ENCODE data around the gene ABCC4. TPM values are rescaled to one million over a fixed set of nuclear protein-coding genes. Genes with fewer than 3 reads are reported as not detected.

Gene ABCC4
- total RNA-seq, 1 experiment from 2014 or later: 26.3 TPM

DNA sequence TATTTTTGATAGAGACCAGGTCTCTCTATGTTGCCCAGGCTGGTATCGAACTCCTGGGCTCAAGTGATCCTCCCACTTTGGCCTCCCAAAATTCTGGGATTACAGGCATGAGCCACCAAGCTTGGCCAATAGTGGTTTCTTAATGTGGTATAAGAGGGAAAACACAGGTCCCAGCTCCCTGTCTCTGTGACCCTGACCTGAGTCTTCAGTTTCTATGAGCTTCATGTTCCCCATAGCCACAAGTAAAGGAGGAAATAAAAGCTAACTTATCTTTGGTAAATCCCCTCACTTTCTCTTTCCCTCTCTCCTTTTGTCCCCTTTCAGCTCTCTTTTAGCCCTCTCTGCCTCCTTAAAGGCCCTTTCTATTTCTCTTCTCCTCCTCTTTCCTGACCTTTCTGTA is 50.3 kb downstream of the ABCC4 start:
- BruUV-seq (replicated peaks): no TSS peak
- CTCF ChIA-PET: no interaction called here

DNA sequence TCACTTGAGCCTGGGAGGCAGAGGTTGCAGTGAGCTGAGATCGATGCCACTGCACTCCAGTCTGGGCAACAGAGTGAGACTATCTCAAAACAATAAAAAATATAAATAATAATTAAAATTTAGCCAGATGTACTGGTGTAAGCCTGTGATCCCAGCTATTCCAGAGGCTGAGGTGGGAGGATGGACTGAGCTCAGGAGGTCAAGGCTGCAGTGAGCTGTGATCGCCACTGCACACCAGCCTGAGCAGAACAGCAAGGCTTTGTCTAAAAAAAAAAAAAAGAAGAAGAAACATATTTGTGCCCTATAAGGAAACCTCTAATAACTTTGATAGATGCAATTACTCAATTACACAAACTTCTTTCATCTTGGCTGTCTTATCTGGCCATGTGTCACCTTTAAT is 52.3 kb downstream of the ABCC4 start:
- DNase-seq (ENCODE audit: low read depth, low spot score): no peak
- Histone ChIP-seq H3K4me2 (ENCODE audit: low read length) (no peak overlapping the region), H3K9ac (ENCODE audit: low read length) (no peak overlapping the region), H3K36me3 (ENCODE audit: control insufficient read depth in 1 of 2, insufficient read depth in 2 of 2, low read length in 2 of 2) (no peaks in the 10 kb centered on the region; a peak in 1 of 4 replicates), H3K4me1 (ENCODE audit: control insufficient read depth in 1 of 2, insufficient read depth in 2 of 2, low read length in 2 of 2) (peaks cover 30 to 34% of the 10 kb centered on the region in 2 experiments), H4K20me1 (ENCODE audit: insufficient read depth) (no peaks in the 10 kb centered on the region), H3K9me2 (ENCODE audit: insufficient read depth) (no peaks in the 10 kb centered on the region), H3K79me2 (ENCODE audit: insufficient read depth, low read length) (peaks cover 35% of the 10 kb centered on the region), H3K9me3 (ENCODE audit: control insufficient read depth in 1 of 2, insufficient read depth in 1 of 2, low read depth in 1 of 2, low read length in 2 of 2) (no peaks in the 10 kb centered on the region), H2AFZ (ENCODE audit: low read depth, low read length, poor library complexity, severe bottlenecking) (no peak overlapping the region), H3K27me3 (ENCODE audit: insufficient read depth, low read length) (no peaks in the 10 kb centered on the region), H3K4me3 (replicated peaks in 1 of 2; ENCODE audit: low read depth in 1 of 2, low read length in 2 of 2) (no peak overlapping the region), H3K27ac (ENCODE audit: low read depth, low read length) (no peak overlapping the region)
- CTCF ChIA-PET: no interaction called here
- intact Hi-C loops (cut with micrococcal nuclease): no loop called here
- no TSS peak for BruUV-seq (replicated peaks)
- RAD21 ChIA-PET (ENCODE audit: low non-redundant PET in 1 of 2, low total read pairs in 2 of 2, uncharacterized antibody in 2 of 2, unreplicated experiment in 2 of 2): no interaction called here
- no peak for ATAC-seq
- POLR2A ChIA-PET: no interaction called here
- TF ChIP-seq SP1 (IDR thresholded peaks at IDR 0.05; ENCODE audit: low read depth) (no peak), EZH2phosphoT487 (IDR thresholded peaks at IDR 0.05; ENCODE audit: borderline replicate concordance) (no peak), TCF7L2 (IDR thresholded peaks at IDR 0.05; ENCODE audit: borderline replicate concordance, extremely low read depth, insufficient read depth, insufficient read length) (no peak), ZNF274 (IDR thresholded peaks at IDR 0.05; ENCODE audit: low read depth, low read length) (no peak), CBX3 (IDR thresholded peaks at IDR 0.05; ENCODE audit: low read depth) (no peak), POLR2A (IDR thresholded peaks at IDR 0.05; ENCODE audit: borderline replicate concordance, extremely low read depth, insufficient read depth, insufficient read length) (no peak), RAD21 (IDR thresholded peaks at IDR 0.05; ENCODE audit: low read depth) (no peak), ZFX (IDR thresholded peaks at IDR 0.05) (no peak), FOSL1 (IDR thresholded peaks at IDR 0.05; ENCODE audit: low read depth) (no peak), ELF1 (IDR thresholded peaks at IDR 0.05; ENCODE audit: borderline replicate concordance, low read depth) (no peak)
- TF ChIP-seq, protein P1, sequence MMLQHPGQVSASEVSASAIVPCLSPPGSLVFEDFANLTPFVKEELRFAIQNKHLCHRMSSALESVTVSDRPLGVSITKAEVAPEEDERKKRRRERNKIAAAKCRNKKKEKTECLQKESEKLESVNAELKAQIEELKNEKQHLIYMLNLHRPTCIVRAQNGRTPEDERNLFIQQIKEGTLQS (IDR thresholded peaks at IDR 0.05): no peak
- TF ChIP-seq, protein P2, sequence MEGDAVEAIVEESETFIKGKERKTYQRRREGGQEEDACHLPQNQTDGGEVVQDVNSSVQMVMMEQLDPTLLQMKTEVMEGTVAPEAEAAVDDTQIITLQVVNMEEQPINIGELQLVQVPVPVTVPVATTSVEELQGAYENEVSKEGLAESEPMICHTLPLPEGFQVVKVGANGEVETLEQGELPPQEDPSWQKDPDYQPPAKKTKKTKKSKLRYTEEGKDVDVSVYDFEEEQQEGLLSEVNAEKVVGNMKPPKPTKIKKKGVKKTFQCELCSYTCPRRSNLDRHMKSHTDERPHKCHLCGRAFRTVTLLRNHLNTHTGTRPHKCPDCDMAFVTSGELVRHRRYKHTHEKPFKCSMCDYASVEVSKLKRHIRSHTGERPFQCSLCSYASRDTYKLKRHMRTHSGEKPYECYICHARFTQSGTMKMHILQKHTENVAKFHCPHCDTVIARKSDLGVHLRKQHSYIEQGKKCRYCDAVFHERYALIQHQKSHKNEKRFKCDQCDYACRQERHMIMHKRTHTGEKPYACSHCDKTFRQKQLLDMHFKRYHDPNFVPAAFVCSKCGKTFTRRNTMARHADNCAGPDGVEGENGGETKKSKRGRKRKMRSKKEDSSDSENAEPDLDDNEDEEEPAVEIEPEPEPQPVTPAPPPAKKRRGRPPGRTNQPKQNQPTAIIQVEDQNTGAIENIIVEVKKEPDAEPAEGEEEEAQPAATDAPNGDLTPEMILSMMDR (IDR thresholded peaks at IDR 0.05 in 2 of 3, conservative IDR thresholded peaks at IDR 0.05 in 1 of 3; ENCODE audit: borderline replicate concordance in 1 of 3, insufficient read depth in 1 of 3, low read depth in 2 of 3, low read length in 2 of 3): no peak
- TF ChIP-seq, protein P3, sequence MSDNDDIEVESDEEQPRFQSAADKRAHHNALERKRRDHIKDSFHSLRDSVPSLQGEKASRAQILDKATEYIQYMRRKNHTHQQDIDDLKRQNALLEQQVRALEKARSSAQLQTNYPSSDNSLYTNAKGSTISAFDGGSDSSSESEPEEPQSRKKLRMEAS (IDR thresholded peaks at IDR 0.05): no peak

More for the DNA sequence above, 50.3 kb downstream of the ABCC4 start:
- Histone ChIP-seq H3K79me2 (ENCODE audit: insufficient read depth, low read length) (peaks cover 53% of the 10 kb centered on the region), H3K4me1 (ENCODE audit: control insufficient read depth in 1 of 2, insufficient read depth in 2 of 2, low read length in 2 of 2) (peaks cover 50 to 51% of the 10 kb centered on the region in 2 experiments), H3K9me3 (ENCODE audit: control insufficient read depth in 1 of 2, insufficient read depth in 1 of 2, low read depth in 1 of 2, low read length in 2 of 2) (no peaks in the 10 kb centered on the region), H3K36me3 (ENCODE audit: control insufficient read depth in 1 of 2, insufficient read depth in 2 of 2, low read length in 2 of 2) (no peaks in the 10 kb centered on the region; a peak in 1 of 4 replicates), H2AFZ (ENCODE audit: low read depth, low read length, poor library complexity, severe bottlenecking) (no peak overlapping the region), H3K9ac (ENCODE audit: low read length) (no peak overlapping the region), H3K9me2 (ENCODE audit: insufficient read depth) (no peaks in the 10 kb centered on the region), H3K4me2 (ENCODE audit: low read length) (no peak overlapping the region), H3K27ac (ENCODE audit: low read depth, low read length) (no peak overlapping the region), H4K20me1 (ENCODE audit: insufficient read depth) (no peaks in the 10 kb centered on the region), H3K27me3 (ENCODE audit: insufficient read depth, low read length) (no peaks in the 10 kb centered on the region), H3K4me3 (replicated peaks in 1 of 2; ENCODE audit: low read depth in 1 of 2, low read length in 2 of 2) (no peak overlapping the region)
- intact Hi-C loops (cut with micrococcal nuclease): no loop called here
- ATAC-seq (no peak), DNase-seq (ENCODE audit: low read depth, low spot score) (no peak)
- ChIA-PET RAD21 (ENCODE audit: low non-redundant PET in 1 of 2, low total read pairs in 2 of 2, uncharacterized antibody in 2 of 2, unreplicated experiment in 2 of 2) (no interaction called here), POLR2A (interaction anchor here (1.0 kb wide), 1 partner anchor 175 kb away, joined by 5 read pairs; no protein-coding TSS in a partner anchor)
- TF ChIP-seq FOSL1 (IDR thresholded peaks at IDR 0.05; ENCODE audit: low read depth): no peak
- TF ChIP-seq SIN3A (IDR thresholded peaks at IDR 0.05; ENCODE audit: low read depth): no peak
- no peak for TF ChIP-seq TCF7L2 (IDR thresholded peaks at IDR 0.05; ENCODE audit: borderline replicate concordance, extremely low read depth, insufficient read depth, insufficient read length)
- TF ChIP-seq SP1 (IDR thresholded peaks at IDR 0.05; ENCODE audit: low read depth): no peak
- no peak for TF ChIP-seq YY1 (IDR thresholded peaks at IDR 0.05; ENCODE audit: extremely low read depth, insufficient replicate concordance, low read depth, low read length)
- TF ChIP-seq, protein P2 (IDR thresholded peaks at IDR 0.05 in 2 of 3, conservative IDR thresholded peaks at IDR 0.05 in 1 of 3; ENCODE audit: borderline replicate concordance in 1 of 3, insufficient read depth in 1 of 3, low read depth in 2 of 3, low read length in 2 of 3): no peak
- TF ChIP-seq ZFX (IDR thresholded peaks at IDR 0.05): no peak
